Measurements from ENCODE around the gene CXCL1. TPM values are rescaled to one million over a fixed set of nuclear protein-coding genes. Genes with fewer than 3 reads are reported as not detected.

Gene CXCL1
- total RNA-seq, 2 donors from 2014 or later, result 8.4 to 19.6 TPM

DNA sequence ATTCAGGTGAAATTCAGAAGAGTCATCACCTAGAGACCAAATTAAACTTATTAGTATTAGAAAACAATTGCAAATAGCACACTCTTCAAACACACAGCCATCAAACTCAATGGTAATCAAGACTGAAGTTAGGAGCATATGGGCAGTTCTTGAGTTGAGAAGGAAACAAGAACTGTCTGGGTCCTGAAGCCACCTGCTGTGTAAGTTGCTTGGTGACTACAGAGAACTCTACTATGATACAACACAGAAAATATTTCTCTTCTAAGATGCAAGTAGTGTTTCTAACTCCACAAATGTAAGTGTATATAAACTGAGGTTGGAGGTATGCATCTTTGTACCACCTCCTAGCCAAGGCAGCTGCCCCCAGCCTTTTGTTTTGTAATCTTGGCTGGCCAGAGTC lies 16.4 kb upstream of the CXCL1 start:
- H3K36me3 ChIP-seq, result no peaks in the 10 kb centered on the region
- H3K9me3 ChIP-seq, result no peaks in the 10 kb centered on the region
- no peaks in the 10 kb centered on the region for H3K27me3 ChIP-seq
- H3K9ac ChIP-seq (ENCODE audit: low read depth in 2 of 2, low read length in 2 of 2), result no peak overlapping the region
- no peak overlapping the region for H3K27ac ChIP-seq
- H3K4me1 ChIP-seq, result no peaks in the 10 kb centered on the region
- intact Hi-C loops (cut with DNase I), result no loop called here
- no peak for DNase-seq
- no peak overlapping the region for H3K4me3 ChIP-seq
- TF ChIP-seq, protein P1, sequence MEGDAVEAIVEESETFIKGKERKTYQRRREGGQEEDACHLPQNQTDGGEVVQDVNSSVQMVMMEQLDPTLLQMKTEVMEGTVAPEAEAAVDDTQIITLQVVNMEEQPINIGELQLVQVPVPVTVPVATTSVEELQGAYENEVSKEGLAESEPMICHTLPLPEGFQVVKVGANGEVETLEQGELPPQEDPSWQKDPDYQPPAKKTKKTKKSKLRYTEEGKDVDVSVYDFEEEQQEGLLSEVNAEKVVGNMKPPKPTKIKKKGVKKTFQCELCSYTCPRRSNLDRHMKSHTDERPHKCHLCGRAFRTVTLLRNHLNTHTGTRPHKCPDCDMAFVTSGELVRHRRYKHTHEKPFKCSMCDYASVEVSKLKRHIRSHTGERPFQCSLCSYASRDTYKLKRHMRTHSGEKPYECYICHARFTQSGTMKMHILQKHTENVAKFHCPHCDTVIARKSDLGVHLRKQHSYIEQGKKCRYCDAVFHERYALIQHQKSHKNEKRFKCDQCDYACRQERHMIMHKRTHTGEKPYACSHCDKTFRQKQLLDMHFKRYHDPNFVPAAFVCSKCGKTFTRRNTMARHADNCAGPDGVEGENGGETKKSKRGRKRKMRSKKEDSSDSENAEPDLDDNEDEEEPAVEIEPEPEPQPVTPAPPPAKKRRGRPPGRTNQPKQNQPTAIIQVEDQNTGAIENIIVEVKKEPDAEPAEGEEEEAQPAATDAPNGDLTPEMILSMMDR (IDR thresholded peaks at IDR 0.05), result no peak

DNA sequence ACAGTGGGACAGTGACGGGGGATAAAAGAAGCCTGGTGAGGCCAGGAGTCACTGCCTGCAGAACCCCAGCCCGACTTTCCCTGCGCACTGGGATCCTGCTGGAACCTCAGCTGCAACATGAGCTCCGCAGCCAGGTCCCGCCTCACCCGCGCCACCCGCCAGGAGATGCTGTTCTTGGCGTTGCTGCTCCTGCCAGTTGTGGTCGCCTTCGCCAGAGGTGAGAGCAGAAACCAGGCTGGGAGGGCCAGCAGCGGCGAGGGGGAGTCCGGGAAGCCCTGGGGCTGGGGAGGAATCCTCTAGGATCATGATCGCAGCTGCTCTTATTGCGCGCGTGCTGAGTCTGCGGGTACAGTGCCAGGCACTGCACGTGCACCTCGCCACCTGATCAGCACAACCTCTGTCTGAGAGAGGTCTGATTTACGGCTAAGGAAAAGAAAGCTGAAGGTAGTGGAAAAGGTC lies 15.9 kb upstream of the CXCL1 start, which contains the start of gene PF4V1:
PF4V1 (plus strand) TSS at position 51 of the 459 bp plus-strand sequence; CDS start at position 118, 67 bp downstream.
- no peak within 1 kb of the TSS for H3K27ac ChIP-seq
- intact Hi-C loops (cut with DNase I), result no loop called here
- H3K36me3 ChIP-seq, result no peaks in the 10 kb centered on the region
- no peak within 1 kb of the TSS for H3K9ac ChIP-seq (ENCODE audit: low read depth in 2 of 2, low read length in 2 of 2)
- H3K4me1 ChIP-seq, result no peaks in the 10 kb centered on the region
- H3K4me3 ChIP-seq, result no peak within 1 kb of the TSS
- TF ChIP-seq, protein P1 (IDR thresholded peaks at IDR 0.05), result no peak
- H3K27me3 ChIP-seq, result no peaks in the 10 kb centered on the region
- H3K9me3 ChIP-seq, result no peaks in the 10 kb centered on the region
- DNase-seq, result peak; percentile 27

DNA sequence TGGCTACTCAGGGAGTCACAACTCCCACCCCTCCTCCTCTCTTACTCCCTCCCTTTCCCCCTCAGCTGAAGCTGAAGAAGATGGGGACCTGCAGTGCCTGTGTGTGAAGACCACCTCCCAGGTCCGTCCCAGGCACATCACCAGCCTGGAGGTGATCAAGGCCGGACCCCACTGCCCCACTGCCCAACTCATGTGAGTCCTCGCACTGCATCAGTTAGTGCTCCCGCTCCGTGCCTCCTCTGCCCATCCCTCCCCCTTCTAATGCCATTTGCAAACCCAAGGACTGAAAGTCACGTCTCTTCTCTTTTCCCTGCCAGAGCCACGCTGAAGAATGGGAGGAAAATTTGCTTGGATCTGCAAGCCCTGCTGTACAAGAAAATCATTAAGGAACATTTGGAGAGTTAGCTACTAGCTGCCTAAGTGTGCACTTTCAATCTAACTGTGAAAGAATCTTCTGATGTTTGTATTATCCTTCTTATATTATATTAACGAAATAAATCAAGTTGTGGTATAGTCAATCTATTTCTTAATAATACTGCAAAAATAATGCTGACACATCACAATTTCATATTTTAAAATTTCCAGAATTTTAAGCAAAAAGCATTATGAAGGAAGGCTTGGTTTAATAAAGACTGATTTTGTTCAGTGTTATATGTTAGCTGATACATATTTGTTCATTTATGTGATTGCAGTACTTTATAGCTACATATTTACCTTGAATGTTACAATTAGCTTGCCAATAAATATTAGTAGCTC lies 15.3 kb upstream of the CXCL1 start:
- DNase-seq, result no peak
- Histone ChIP-seq H3K4me1 (no peaks in the 10 kb centered on the region), H3K27ac (no peak overlapping the region), H3K27me3 (no peaks in the 10 kb centered on the region), H3K36me3 (no peaks in the 10 kb centered on the region), H3K9me3 (no peaks in the 10 kb centered on the region), H3K4me3 (no peak overlapping the region), H3K9ac (ENCODE audit: low read depth in 2 of 2, low read length in 2 of 2) (no peak overlapping the region)
- TF ChIP-seq, protein P1 (IDR thresholded peaks at IDR 0.05), result no peak
- intact Hi-C loops (cut with DNase I), result no loop called here

DNA sequence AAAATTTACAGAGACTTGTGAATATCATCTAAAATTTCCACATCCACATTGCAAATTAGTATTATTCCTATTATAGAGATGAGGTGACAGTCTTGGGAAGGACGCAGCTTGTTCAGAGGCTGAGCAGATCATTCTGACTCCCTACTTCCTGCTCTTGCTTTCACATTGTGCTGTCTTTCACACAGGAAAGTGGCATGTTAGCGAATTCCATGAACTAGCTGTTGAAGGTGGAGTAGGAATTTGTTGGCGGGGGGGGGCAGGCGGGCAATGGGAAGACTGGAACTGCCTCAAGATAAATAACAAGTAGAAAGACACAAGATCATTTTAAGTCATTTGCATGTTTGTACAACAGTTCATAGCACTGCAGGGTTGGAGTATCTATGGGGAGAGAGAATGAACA lies 13.8 kb upstream of the CXCL1 start:
- Histone ChIP-seq H3K36me3 (no peaks in the 10 kb centered on the region), H3K27me3 (no peaks in the 10 kb centered on the region), H3K9ac (ENCODE audit: low read depth in 2 of 2, low read length in 2 of 2) (no peak overlapping the region), H3K4me3 (no peak overlapping the region), H3K4me1 (no peaks in the 10 kb centered on the region), H3K9me3 (no peaks in the 10 kb centered on the region), H3K27ac (no peak overlapping the region)
- intact Hi-C loops (cut with DNase I), result no loop called here
- TF ChIP-seq, protein P1 (IDR thresholded peaks at IDR 0.05), result no peak
- DNase-seq, result no peak

DNA sequence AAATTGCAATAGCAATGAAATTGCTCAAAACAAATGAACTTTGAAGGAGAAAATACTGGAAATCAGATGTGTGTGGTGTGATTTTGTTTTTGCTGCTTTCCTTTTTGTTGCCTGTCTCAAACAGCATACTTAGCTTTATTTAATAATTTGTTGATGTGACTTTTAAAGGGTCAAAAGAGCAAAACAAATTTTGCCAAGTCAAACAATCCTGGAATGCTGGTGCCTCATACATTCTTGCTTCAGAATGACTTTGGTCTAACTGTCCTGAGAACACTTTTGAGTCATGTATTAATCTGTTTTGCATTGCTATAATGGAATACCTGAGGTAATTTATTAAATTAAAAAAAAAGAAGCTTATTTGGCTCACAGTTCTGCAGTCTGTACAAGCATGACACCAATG lies 12.7 kb upstream of the CXCL1 start:
- TF ChIP-seq, protein P1 (IDR thresholded peaks at IDR 0.05), result no peak
- Histone ChIP-seq H3K27me3 (no peaks in the 10 kb centered on the region), H3K4me3 (no peak overlapping the region), H3K36me3 (no peaks in the 10 kb centered on the region), H3K27ac (no peak overlapping the region), H3K4me1 (no peaks in the 10 kb centered on the region), H3K9me3 (no peaks in the 10 kb centered on the region), H3K9ac (ENCODE audit: low read depth in 2 of 2, low read length in 2 of 2) (no peak overlapping the region)
- intact Hi-C loops (cut with DNase I), result no loop called here
- no peak for DNase-seq

All from colonic mucosa (tissue), 4 donors.